HepG2 (cell line): ENCODE results near the gene GRID1. TPM values are rescaled to one million over a fixed set of nuclear protein-coding genes. Genes with fewer than 3 reads are reported as not detected.
A peak's percentile ranks its signal among the peaks of the same experiment; 100 is the strongest.

Experiments used
- ATAC-seq: fragments of 200-7000 bp; cut with Tn5 transposase; 3 replicates; pipeline ENCODE4 v1.9.1; 2020; ENCODE audit warnings: mild to moderate bottlenecking, moderate library complexity
- BruUV-seq: library from RNA; stranded (reverse); fragments of 400-500 nt; replicated peaks from 2 replicates; lab custom pipeline; 2021; lab: Mats Ljungman, UMichigan
- CTCF ChIA-PET: fragments of 300-600 bp; formaldehyde crosslinking; extraction: SDS; loops from one replicate; lab custom pipeline; 2021; ENCODE audit warnings: low total read pairs, inconsistent platforms, low intra/inter-chr PET ratio; lab: Yijun Ruan, JAX
- POLR2A ChIA-PET: fragments of 350-600 bp; sonication (Branson Sonifier 250); formaldehyde crosslinking; loops from one replicate; lab custom pipeline; 2020; ENCODE audit warnings: antibody characterized with exemption, inconsistent platforms; lab: Yijun Ruan, JAX
- DNase-seq: peaks from one replicate; pipeline ENCODE4 v3.0.0-alpha.2; 2015; ENCODE audit warnings: low spot score
- FAIRE-seq: peaks from 3 replicates; lab custom pipeline; 2011; peaks lifted over from hg19 to GRCh38; lab: Jason Lieb, UNC
- H2AFZ ChIP-seq: one replicate; pipeline ENCODE4 v1.6.1; 2011; ENCODE audit warnings: low read length, inconsistent platforms
- H3K27ac ChIP-seq: fragments of 300-600 bp; 3 replicates; pipeline ENCODE4 v1.8.0; 2011; ENCODE audit warnings: mixed run types, mild to moderate bottlenecking, mixed read lengths, low read length, inconsistent platforms; ENCODE audit not compliant: insufficient read depth; ENCODE audit errors: extremely low read length
- H3K27me3 ChIP-seq, 2 experiments: fragments of 200-600 bp in 1 of 2; 2 replicates in 1 of 2; 3 replicates in 1 of 2; pipeline versions ENCODE4 v1.6.0 to v1.8.0; 2011; ENCODE audit warnings: low read length in 2 of 2, mild to moderate bottlenecking in 2 of 2, moderate library complexity in 2 of 2, inconsistent platforms in 1 of 2; ENCODE audit not compliant: insufficient read depth in 2 of 2, control insufficient read depth in 1 of 2
- H3K36me3 ChIP-seq, 2 experiments: fragments of 200-600 bp in 1 of 2; replicated peaks in 1 of 2; 2 replicates in 1 of 2; 3 replicates in 1 of 2; pipeline versions ENCODE4 v1.5.1 to v1.8.0; 2011; ENCODE audit warnings: low read length in 2 of 2, inconsistent platforms in 1 of 2; ENCODE audit not compliant: insufficient read depth in 2 of 2, control insufficient read depth in 1 of 2
- H3K4me1 ChIP-seq: 2 replicates; pipeline ENCODE4 v1.5.1; 2012; ENCODE audit warnings: low read length, inconsistent platforms; ENCODE audit not compliant: insufficient read depth
- H3K4me2 ChIP-seq: 2 replicates; pipeline ENCODE4 v1.6.0; 2011; ENCODE audit warnings: low read depth, low read length, inconsistent platforms
- H3K4me3 ChIP-seq, 3 experiments: fragments of 200-600 bp in 1 of 3; sonication (generic), shearing (Covaris generic) in 1 of 3; replicated peaks in 1 of 3; 2 replicates each; pipeline ENCODE4 v1.5.1; 2011 to 2016; ENCODE audit warnings: low read length in 3 of 3, inconsistent platforms in 2 of 3, low read depth in 2 of 3, mild to moderate bottlenecking in 2 of 3, control low read depth in 1 of 3, mixed read lengths in 1 of 3; ENCODE audit not compliant: insufficient read depth in 1 of 3
- H3K79me2 ChIP-seq: one replicate; pipeline ENCODE4 v1.6.1; 2011; ENCODE audit warnings: low read length, inconsistent platforms; ENCODE audit not compliant: insufficient read depth
- H3K9ac ChIP-seq: 2 replicates; pipeline ENCODE4 v1.6.0; 2011; ENCODE audit warnings: mild to moderate bottlenecking, low read depth, low read length, inconsistent platforms; ENCODE audit not compliant: insufficient read depth
- H3K9me3 ChIP-seq: 2 replicates; pipeline ENCODE4 v1.5.1; 2012; ENCODE audit warnings: mild to moderate bottlenecking, low read length
- H4K20me1 ChIP-seq: 2 replicates; pipeline ENCODE4 v1.6.0; 2011; ENCODE audit warnings: inconsistent platforms, mild to moderate bottlenecking, low read length, moderate library complexity; ENCODE audit not compliant: insufficient read depth
- AHDC1 ChIP-seq: sonication (generic); formaldehyde crosslinking; IDR thresholded peaks from 2 replicates; pipeline ENCODE4 v1.5.1; 2020; ENCODE audit warnings: mild to moderate bottlenecking, missing genetic modification reagents, borderline replicate concordance
- CEBPB ChIP-seq: IDR thresholded peaks from 2 replicates; pipeline ENCODE4 v1.6.1; 2011; ENCODE audit warnings: low read depth, low read length, improper control_type of control experiment, borderline replicate concordance
- MAX ChIP-seq: IDR thresholded peaks from 2 replicates; pipeline ENCODE4 v1.6.1; 2012; ENCODE audit warnings: inconsistent platforms
- MLLT10 ChIP-seq: sonication (generic); formaldehyde crosslinking; IDR thresholded peaks from 2 replicates; pipeline ENCODE4 v1.4.0; 2020; ENCODE audit warnings: missing genetic modification reagents
- MTA3 ChIP-seq: sonication (generic); formaldehyde crosslinking; IDR thresholded peaks from 2 replicates; pipeline ENCODE4 v1.4.0; 2020; ENCODE audit warnings: missing genetic modification reagents
- NCOR1 ChIP-seq: fragments of 200-600 bp; sonication (generic); IDR thresholded peaks from 2 replicates; pipeline ENCODE4 v1.7.0; 2017; ENCODE audit warnings: antibody characterized with exemption, low read length, borderline replicate concordance
- NR1H2 ChIP-seq: sonication (generic); formaldehyde crosslinking; IDR thresholded peaks from 2 replicates; pipeline ENCODE4 v1.8.1; 2022; ENCODE audit warnings: low read depth, missing genetic modification reagents, borderline replicate concordance
- SOX5 ChIP-seq: IDR thresholded peaks from 2 replicates; pipeline ENCODE4 v1.6.1; 2016; ENCODE audit warnings: borderline replicate concordance
- SRSF1 ChIP-seq: fragments of 200-400 bp; formaldehyde crosslinking; optimal IDR thresholded peaks from 2 replicates; pipeline ENCODE3; 2017; ENCODE audit warnings: mild to moderate bottlenecking, low read depth, low read length, moderate library complexity
- THAP7 ChIP-seq: sonication (generic); formaldehyde crosslinking; IDR thresholded peaks from 2 replicates; pipeline ENCODE4 v1.8.1; 2023; ENCODE audit warnings: mild to moderate bottlenecking, missing genetic modification reagents
- ZBTB1 ChIP-seq: sonication (generic); formaldehyde crosslinking; IDR thresholded peaks from 2 replicates; pipeline ENCODE4 v1.4.0; 2020; ENCODE audit warnings: missing genetic modification reagents, borderline replicate concordance
- ZBTB37 ChIP-seq: sonication (generic); formaldehyde crosslinking; IDR thresholded peaks from 2 replicates; pipeline ENCODE4 v1.4.0; 2020; ENCODE audit warnings: mild to moderate bottlenecking, missing genetic modification reagents
- ZNF160 ChIP-seq: sonication (generic); formaldehyde crosslinking; IDR thresholded peaks from 2 replicates; pipeline ENCODE4 v1.8.0; 2022; ENCODE audit warnings: mild to moderate bottlenecking, inconsistent platforms, missing genetic modification reagents
- ZNF614 ChIP-seq: IDR thresholded peaks from 2 replicates; pipeline ENCODE4 v1.6.1; 2018; ENCODE audit warnings: missing biosample characterization, missing genetic modification reagents, inconsistent platforms, borderline replicate concordance
- ZNF775 ChIP-seq: sonication (generic); formaldehyde crosslinking; IDR thresholded peaks from 2 replicates; pipeline ENCODE4 v1.4.0; 2020; ENCODE audit warnings: missing genetic modification reagents, mild to moderate bottlenecking, moderate library complexity, borderline replicate concordance
- WGBS: methylation state at CpG from one replicate; pipeline ENCODE4 v1.1.6; 2017; ENCODE audit warnings: low lambda C conversion rate; 5-methylcytosine and 5-hydroxymethylcytosine counted together
- in situ Hi-C: cut with HindIII; loops from 2 replicates; pipeline ENCODE4 v1.10.0; 2017; ENCODE audit warnings: low pct_unique_long_range_greater_than_20kb; ENCODE audit not compliant: extremely low pct_ligation_motif_present
- intact Hi-C: fragments of 100-400 bp; cut with micrococcal nuclease; formaldehyde crosslinking; loops from one replicate; pipeline ENCODE4 v1.10.0; 2022; ENCODE audit not compliant: unreplicated experiment
- polyA plus RNA-seq, 8 experiments: library from polyadenylated mRNA; depleted of rRNA in 3 of 8; stranded (reverse) in 7 of 8; unstranded in 1 of 8; fragments of >200 nt; fragmentation: Illumina TruSeq in 4 of 8; extraction: Trizol in 4 of 8; gene quantifications; 2 replicates each; pipeline versions ENCODE4 v1.2.1 to v1.2.3, GENCODE V29; 2011 to 2016; ENCODE audit warnings: low read depth in 4 of 8, missing spikeins in 1 of 8, mixed read lengths in 1 of 8; ENCODE audit not compliant: insufficient read depth in 1 of 8
- total RNA-seq, 5 experiments: library from RNA; depleted of rRNA; stranded (reverse); fragments of >200 nt; fragmentation: Illumina TruSeq; extraction: Trizol; gene quantifications; 2 replicates each; pipeline ENCODE4 v1.2.3, GENCODE V29; 2016; ENCODE audit warnings: low read depth in 1 of 5

The GRID1 gene
- total and polyA plus RNA-seq, 2 of the 13 experiments (the other 11 are each of a cell fraction or from before 2014, with no cell fraction given) = 0.05 TPM; not detected in 1

- TF ChIP-seq ZBTB37 (CRISPR knock-in tag) (no peak), MLLT10 (CRISPR knock-in tag) (no peak), NCOR1 (no peak), SOX5 (CRISPR knock-in tag) (no peak), ZNF614 (CRISPR knock-in tag) (no peak), NR1H2 (CRISPR knock-in tag) (no peak), MTA3 (CRISPR knock-in tag) (no peak), ZNF775 (CRISPR knock-in tag) (no peak), ZNF160 (CRISPR knock-in tag) (no peak), ZBTB1 (CRISPR knock-in tag) (no peak)
- TF ChIP-seq, all 625 proteins: peak for 0
These were observed 724.5 kb downstream of the GRID1 start (continued) for GRCh38 chr10:85642082-85642420.

GRCh38 chr10:85641479-85642009 lies 725.1 kb downstream of the GRID1 start:
- Histone ChIP-seq H3K27me3 (no peaks in the 10 kb centered on the region; a peak in 1 of 5 replicates), H3K9me3 (no peaks in the 10 kb centered on the region), H3K4me2 (no peak overlapping the region), H3K36me3 (no peaks in the 10 kb centered on the region), H4K20me1 (no peaks in the 10 kb centered on the region), H2AFZ (no peak overlapping the region), H3K4me1 (peaks cover 16% of the 10 kb centered on the region; the same call in 1 of the 2 replicates), H3K4me3 (no peak overlapping the region), H3K27ac (no peak overlapping the region), H3K9ac (no peak overlapping the region), H3K79me2 (no peaks in the 10 kb centered on the region)
- in situ Hi-C loops = no loop called here
- ATAC-seq (no peak), FAIRE-seq (no peak), DNase-seq (no peak)
- ChIA-PET POLR2A (no interaction called here), CTCF (no interaction called here)
- 12% methylated on average over 6 of the region's 6 CpGs for WGBS
- BruUV-seq = no TSS peak
- intact Hi-C loops = no loop called here
- peak; percentile 11; the same call in 1 of the 2 replicates for TF ChIP-seq CEBPB
- TF ChIP-seq AHDC1 (CRISPR knock-in tag) = no peak
- no peak for TF ChIP-seq THAP7 (CRISPR knock-in tag)
- no peak for TF ChIP-seq SRSF1
- no peak for TF ChIP-seq MAX
